Fibroblast of skin of scalp (primary cell): ENCODE measurements around the gene RBAK.
"Not testable (repeated sequence)": the region's sequence is repeated elsewhere in the genome, so short reads cannot be mapped to it uniquely, and the experiment has no call there.

ENCODE experiments used
- DNase-seq: peaks from one replicate; pipeline ENCODE4 v3.0.0-alpha.2; 2013

RBAK gene

GRCh38 chr7:5051731-5052130 is 6.1 kb downstream of the RBAK start:
- DNase-seq, result not testable (repeated sequence)

GRCh38 chr7:5053175-5053574 is 7.5 kb downstream of the RBAK start:
- DNase-seq, result no peak

GRCh38 chr7:5063698-5064097 is 18.0 kb downstream of the RBAK start:
- no peak for DNase-seq

- peak; percentile 15 for DNase-seq
Measured at GRCh38 chr7:5064391-5065106, 18.9 kb downstream of the RBAK start.

GRCh38 chr7:5065107-5065407 is 19.4 kb downstream of the RBAK start:
- DNase-seq, result no peak

- DNase-seq, result no peak
Measured at GRCh38 chr7:5068521-5068920, 22.9 kb downstream of the RBAK start.

GRCh38 chr7:5070206-5070605 is 24.5 kb downstream of the RBAK start:
- no peak for DNase-seq

- DNase-seq, result not testable (repeated sequence)
Measured at GRCh38 chr7:5075187-5075586, 29.5 kb downstream of the RBAK start.

GRCh38 chr7:5077740-5078139 is 32.1 kb downstream of the RBAK start:
- DNase-seq, result no peak

GRCh38 chr7:5082806-5083205 is 37.1 kb downstream of the RBAK start:
- DNase-seq, result no peak

GRCh38 chr7:5083311-5083711 is 37.7 kb downstream of the RBAK start:
- no peak for DNase-seq

- no peak for DNase-seq
Measured at GRCh38 chr7:5086256-5086655, 40.6 kb downstream of the RBAK start.

- DNase-seq, result not testable (repeated sequence)
Measured at GRCh38 chr7:5088228-5088833, 42.7 kb downstream of the RBAK start.

GRCh38 chr7:5088906-5089305 is 43.2 kb downstream of the RBAK start:
- DNase-seq, result no peak

- DNase-seq, result no peak
Measured at GRCh38 chr7:5093948-5094347, 48.3 kb downstream of the RBAK start.

GRCh38 chr7:5094641-5095040 is 49.0 kb downstream of the RBAK start:
- no peak for DNase-seq

- DNase-seq, result no peak
Measured at GRCh38 chr7:5116359-5116758, 70.7 kb downstream of the RBAK start.

GRCh38 chr7:5117095-5117970 is 71.7 kb downstream of the RBAK start:
- DNase-seq, result no peak
